Endodermal cell (in vitro differentiated cells): ENCODE data around the gene LRP10. TPM values are rescaled to one million over a fixed set of nuclear protein-coding genes. Genes with fewer than 3 reads are reported as not detected.

Source experiments
- DNase-seq: peaks from one replicate; pipeline ENCODE4 v3.0.0-alpha.2; 2017
- H3K27ac ChIP-seq: 2 replicates; pipeline ENCODE4 v1.5.1; 2013; ENCODE audit warnings: mild to moderate bottlenecking, low read depth, low read length, moderate library complexity
- H3K27me3 ChIP-seq: 2 replicates; pipeline ENCODE4 v1.6.1; 2013; ENCODE audit warnings: mild to moderate bottlenecking, low read length, moderate library complexity; ENCODE audit not compliant: insufficient read depth, control insufficient read depth, poor library complexity, severe bottlenecking
- H3K36me3 ChIP-seq: 2 replicates; pipeline ENCODE4 v1.7.0; 2013; ENCODE audit warnings: mild to moderate bottlenecking, low read length, moderate library complexity; ENCODE audit not compliant: control insufficient read depth, insufficient read depth
- H3K4me1 ChIP-seq: one replicate; pipeline ENCODE4 v1.7.0; 2013; ENCODE audit warnings: low read length; ENCODE audit not compliant: control insufficient read depth, insufficient read depth
- H3K4me3 ChIP-seq: 2 replicates; pipeline ENCODE4 v1.5.1; 2013; ENCODE audit warnings: mild to moderate bottlenecking, low read length, moderate library complexity
- H3K9ac ChIP-seq: 2 replicates; pipeline ENCODE4 v1.6.1; 2013; ENCODE audit warnings: mild to moderate bottlenecking, low read length, moderate library complexity; ENCODE audit not compliant: poor library complexity, severe bottlenecking; ENCODE audit errors: extremely low read depth
- H3K9me3 ChIP-seq: 2 replicates; pipeline ENCODE4 v1.6.1; 2013; ENCODE audit warnings: mild to moderate bottlenecking, low read length, moderate library complexity; ENCODE audit not compliant: control insufficient read depth
- H3K27ac Mint-ChIP-seq: 2 replicates; pipeline ENCODE4 v1.8.0; 2020; ENCODE audit warnings: mixed read lengths
- H3K27me3 Mint-ChIP-seq: 2 replicates; pipeline ENCODE4 v1.8.0; 2021; ENCODE audit warnings: mild to moderate bottlenecking, mixed read lengths; ENCODE audit not compliant: insufficient read depth
- H3K36me3 Mint-ChIP-seq: 2 replicates; pipeline ENCODE4 v1.8.0; 2020; ENCODE audit warnings: low read depth, mixed read lengths
- H3K4me1 Mint-ChIP-seq: 2 replicates; pipeline ENCODE4 v1.8.0; 2020; ENCODE audit warnings: mixed read lengths
- H3K4me3 Mint-ChIP-seq: 2 replicates; pipeline ENCODE4 v1.8.0; 2020; ENCODE audit warnings: mild to moderate bottlenecking, moderate library complexity, mixed read lengths
- H3K9me3 Mint-ChIP-seq: 2 replicates; pipeline ENCODE4 v1.8.0; 2020; ENCODE audit warnings: mild to moderate bottlenecking, mixed read lengths
- WGBS, 2 experiments: methylation state at CpG; one replicate each; pipeline versions ENCODE4 v1.1.5 to v1.1.7; 2013; ENCODE audit warnings: missing lambda C conversion rate in 2 of 2, mixed read lengths in 1 of 2; ENCODE audit not compliant: insufficient coverage in 1 of 2, insufficient read length in 1 of 2; 5-methylcytosine and 5-hydroxymethylcytosine counted together
- total RNA-seq, 2 donors: library from RNA; stranded (reverse); fragmentation: NEBNext Ultra II Directional in 1 of 2; extraction: Animal tissue kit (Norgen Biotek cat#: 25700) in 1 of 2; gene quantifications; 2 replicates in 1 of 2; 3 replicates in 1 of 2; pipeline ENCODE4 v1.2.1, GENCODE V29; 2021
- TF ChIP-seq, protein P1 (sequence below): fragments of 200-600 bp; sonication (generic); conservative IDR thresholded peaks from 2 replicates; pipeline ENCODE4 v1.5.0; 2021; ENCODE audit warnings: antibody characterized with exemption, mild to moderate bottlenecking

The LRP10 gene
- total RNA-seq, 2 donors from 2014 or later: 28.9 to 41.5 TPM

GRCh38 chr14:22844221-22845102 is 27.1 kb upstream of the LRP10 start:
- no peaks in the 10 kb centered on the region for H3K27me3 ChIP-seq
- DNase-seq: no peak
- no peak overlapping the region for H3K27ac ChIP-seq
- H3K36me3 ChIP-seq: peaks cover 60% of the 10 kb centered on the region
- Mint-ChIP-seq H3K4me3 (no peak overlapping the region), H3K4me1 (peaks cover 12% of the 10 kb centered on the region), H3K27me3 (no peaks in the 10 kb centered on the region), H3K27ac (peak overlapping the region; percentile 52), H3K36me3 (peaks cover 63% of the 10 kb centered on the region), H3K9me3 (no peaks in the 10 kb centered on the region)
- 94 to 95% methylated on average over 17 to 22 of the region's 22 CpGs for WGBS, 2 experiments
- TF ChIP-seq, protein P1, sequence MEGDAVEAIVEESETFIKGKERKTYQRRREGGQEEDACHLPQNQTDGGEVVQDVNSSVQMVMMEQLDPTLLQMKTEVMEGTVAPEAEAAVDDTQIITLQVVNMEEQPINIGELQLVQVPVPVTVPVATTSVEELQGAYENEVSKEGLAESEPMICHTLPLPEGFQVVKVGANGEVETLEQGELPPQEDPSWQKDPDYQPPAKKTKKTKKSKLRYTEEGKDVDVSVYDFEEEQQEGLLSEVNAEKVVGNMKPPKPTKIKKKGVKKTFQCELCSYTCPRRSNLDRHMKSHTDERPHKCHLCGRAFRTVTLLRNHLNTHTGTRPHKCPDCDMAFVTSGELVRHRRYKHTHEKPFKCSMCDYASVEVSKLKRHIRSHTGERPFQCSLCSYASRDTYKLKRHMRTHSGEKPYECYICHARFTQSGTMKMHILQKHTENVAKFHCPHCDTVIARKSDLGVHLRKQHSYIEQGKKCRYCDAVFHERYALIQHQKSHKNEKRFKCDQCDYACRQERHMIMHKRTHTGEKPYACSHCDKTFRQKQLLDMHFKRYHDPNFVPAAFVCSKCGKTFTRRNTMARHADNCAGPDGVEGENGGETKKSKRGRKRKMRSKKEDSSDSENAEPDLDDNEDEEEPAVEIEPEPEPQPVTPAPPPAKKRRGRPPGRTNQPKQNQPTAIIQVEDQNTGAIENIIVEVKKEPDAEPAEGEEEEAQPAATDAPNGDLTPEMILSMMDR: no peak
- H3K9ac ChIP-seq: no peak overlapping the region
- H3K9me3 ChIP-seq: no peaks in the 10 kb centered on the region
- H3K4me1 ChIP-seq: no peaks in the 10 kb centered on the region
- no peak overlapping the region for H3K4me3 ChIP-seq

- WGBS, 2 experiments: 96 to 98% methylated on average over 7 to 9 of the region's 9 CpGs
- no peaks in the 10 kb centered on the region for H3K9me3 Mint-ChIP-seq
- DNase-seq: no peak
- H3K4me3 Mint-ChIP-seq: no peak overlapping the region
- H3K36me3 Mint-ChIP-seq: peaks cover 61% of the 10 kb centered on the region
- no peak overlapping the region for H3K27ac Mint-ChIP-seq
- H3K27me3 Mint-ChIP-seq: no peaks in the 10 kb centered on the region
- Histone ChIP-seq H3K27ac (no peak overlapping the region), H3K4me3 (no peak overlapping the region), H3K4me1 (no peaks in the 10 kb centered on the region), H3K9me3 (no peaks in the 10 kb centered on the region), H3K27me3 (no peaks in the 10 kb centered on the region), H3K36me3 (peaks cover 56% of the 10 kb centered on the region), H3K9ac (no peak overlapping the region)
- TF ChIP-seq, protein P1: no peak
- H3K4me1 Mint-ChIP-seq: peaks cover 12% of the 10 kb centered on the region
Observed at GRCh38 chr14:22845103-22845394, 26.5 kb upstream of the LRP10 start.

DNA sequence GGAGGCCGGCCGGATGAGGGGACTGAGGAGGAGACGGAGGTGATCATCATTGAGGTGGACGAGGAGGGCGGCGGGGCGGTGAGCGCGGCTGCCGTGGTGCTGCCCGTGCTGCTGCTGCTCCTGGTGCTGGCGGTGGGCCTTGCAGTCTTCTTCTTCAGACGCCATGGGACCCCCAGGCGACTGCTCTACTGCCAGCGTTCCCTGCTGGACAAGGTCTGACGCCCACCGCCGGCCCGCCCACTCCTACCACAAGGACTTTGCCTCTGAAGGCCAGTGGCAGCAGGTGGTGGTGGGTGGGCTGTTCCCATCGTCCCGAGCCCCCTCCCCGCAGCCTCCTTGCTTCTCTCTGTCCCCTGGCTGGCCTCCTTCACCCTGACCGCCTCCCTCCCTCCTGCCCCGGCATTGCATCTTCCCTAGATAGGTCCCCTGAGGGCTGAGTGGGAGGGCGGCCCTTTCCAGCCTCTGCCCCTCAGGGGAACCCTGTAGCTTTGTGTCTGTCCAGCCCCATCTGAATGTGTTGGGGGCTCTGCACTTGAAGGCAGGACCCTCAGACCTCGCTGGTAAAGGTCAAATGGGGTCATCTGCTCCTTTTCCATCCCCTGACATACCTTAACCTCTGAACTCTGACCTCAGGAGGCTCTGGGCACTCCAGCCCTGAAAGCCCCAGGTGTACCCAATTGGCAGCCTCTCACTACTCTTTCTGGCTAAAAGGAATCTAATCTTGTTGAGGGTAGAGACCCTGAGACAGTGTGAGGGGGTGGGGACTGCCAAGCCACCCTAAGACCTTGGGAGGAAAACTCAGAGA is 25.5 kb upstream of the LRP10 start:
- Histone ChIP-seq H3K9ac (no peak overlapping the region), H3K27ac (no peak overlapping the region), H3K4me1 (no peaks in the 10 kb centered on the region), H3K9me3 (no peaks in the 10 kb centered on the region), H3K4me3 (no peak overlapping the region), H3K27me3 (no peaks in the 10 kb centered on the region), H3K36me3 (peaks cover 49% of the 10 kb centered on the region)
- TF ChIP-seq, protein P1: no peak
- WGBS, 2 experiments: 92 to 96% methylated on average over 12 to 24 of the region's 26 CpGs
- H3K27ac Mint-ChIP-seq: no peak overlapping the region
- H3K9me3 Mint-ChIP-seq: no peaks in the 10 kb centered on the region
- H3K36me3 Mint-ChIP-seq: peaks cover 51% of the 10 kb centered on the region
- no peaks in the 10 kb centered on the region for H3K27me3 Mint-ChIP-seq
- peaks cover 12% of the 10 kb centered on the region for H3K4me1 Mint-ChIP-seq
- H3K4me3 Mint-ChIP-seq: no peak overlapping the region
- no peak for DNase-seq
